HG03558 (cell line): ENCODE measurements around the gene HTT.

Source experiments
- ATAC-seq: cut with Tn5 transposase; IDR thresholded peaks from one replicate; pipeline ENCODE4 v1.9.1; 2021; ENCODE audit warnings: moderate number of reproducible peaks; ENCODE audit not compliant: unreplicated experiment; ENCODE audit errors: extremely low read depth

Gene HTT

DNA sequence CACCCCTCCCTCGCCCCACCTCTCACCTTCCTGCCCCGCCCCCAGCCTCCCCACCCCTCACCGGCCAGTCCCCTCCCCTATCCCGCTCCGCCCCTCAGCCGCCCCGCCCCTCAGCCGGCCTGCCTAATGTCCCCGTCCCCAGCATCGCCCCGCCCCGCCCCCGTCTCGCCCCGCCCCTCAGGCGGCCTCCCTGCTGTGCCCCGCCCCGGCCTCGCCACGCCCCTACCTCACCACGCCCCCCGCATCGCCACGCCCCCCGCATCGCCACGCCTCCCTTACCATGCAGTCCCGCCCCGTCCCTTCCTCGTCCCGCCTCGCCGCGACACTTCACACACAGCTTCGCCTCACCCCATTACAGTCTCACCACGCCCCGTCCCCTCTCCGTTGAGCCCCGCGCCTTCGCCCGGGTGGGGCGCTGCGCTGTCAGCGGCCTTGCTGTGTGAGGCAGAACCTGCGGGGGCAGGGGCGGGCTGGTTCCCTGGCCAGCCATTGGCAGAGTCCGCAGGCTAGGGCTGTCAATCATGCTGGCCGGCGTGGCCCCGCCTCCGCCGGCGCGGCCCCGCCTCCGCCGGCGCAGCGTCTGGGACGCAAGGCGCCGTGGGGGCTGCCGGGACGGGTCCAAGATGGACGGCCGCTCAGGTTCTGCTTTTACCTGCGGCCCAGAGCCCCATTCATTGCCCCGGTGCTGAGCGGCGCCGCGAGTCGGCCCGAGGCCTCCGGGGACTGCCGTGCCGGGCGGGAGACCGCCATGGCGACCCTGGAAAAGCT, at the start of gene HTT, which contains the start of gene HTT-AS:
TSS of gene HTT (plus strand) at position 604 of the 768 bp plus-strand sequence. CDS start at position 749, 145 bp downstream.
TSS of gene HTT-AS (minus strand) at position 461 of the 768 bp plus-strand sequence.
- peak; percentile 60 for ATAC-seq

DNA sequence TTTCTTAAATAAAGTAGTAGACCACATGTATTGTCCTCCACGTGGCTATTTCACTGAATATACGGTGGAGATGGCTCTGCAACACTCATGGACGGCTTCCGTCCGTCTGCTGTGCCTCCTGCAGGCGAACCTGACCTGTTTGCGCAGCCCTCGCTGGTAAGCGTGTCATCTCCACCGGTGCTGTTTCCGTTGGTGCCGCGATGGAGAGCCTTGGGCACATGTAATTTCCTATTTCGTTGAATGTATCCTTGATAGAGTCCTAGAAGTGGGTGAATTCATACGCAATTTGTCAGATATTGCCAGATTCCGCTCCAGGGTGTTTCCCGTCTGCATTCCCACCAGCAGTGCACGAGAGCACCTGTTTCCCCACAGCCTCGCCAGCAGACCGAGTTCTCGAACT, 48.6 kb upstream of the HTT start:
- no peak for ATAC-seq

DNA sequence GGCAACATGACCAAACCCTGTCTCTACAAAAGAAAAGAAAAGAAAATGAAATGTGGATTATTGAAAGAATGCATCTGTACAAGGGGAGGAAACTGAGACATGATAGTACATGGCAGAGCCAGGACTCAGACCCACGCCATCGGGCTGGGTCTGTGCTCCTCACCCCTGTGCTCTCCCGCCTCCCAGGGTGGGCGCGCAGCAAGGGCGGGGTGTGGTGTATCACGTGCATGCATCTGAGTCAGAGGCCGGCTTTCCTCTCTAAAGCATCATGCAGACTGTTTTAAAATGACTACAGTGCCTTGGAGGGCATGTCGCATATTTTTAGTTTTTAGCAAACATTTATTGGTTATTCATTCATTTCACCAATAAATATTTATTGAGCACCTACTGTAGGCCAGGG, 47.9 kb upstream of the HTT start:
- no peak for ATAC-seq

DNA sequence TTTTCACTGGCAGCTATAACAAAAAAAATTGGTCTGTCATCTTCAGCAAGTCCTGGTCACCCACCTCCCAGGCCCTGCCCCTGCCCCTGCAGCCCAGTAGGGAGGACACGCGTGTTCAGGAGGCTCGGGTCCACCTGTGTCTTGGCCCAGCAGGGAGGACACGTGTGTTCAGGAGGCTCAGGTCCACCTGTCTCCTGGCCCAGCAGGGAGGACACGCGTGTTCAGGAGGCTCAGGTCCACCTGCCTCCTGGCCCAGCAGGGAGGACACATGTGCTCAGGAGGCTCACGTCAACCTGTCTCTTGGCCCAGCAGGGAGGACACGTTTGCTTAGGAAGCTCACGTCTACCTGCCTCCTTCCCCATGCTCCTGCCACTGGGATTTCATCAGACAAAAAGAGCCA, 45.0 kb upstream of the HTT start:
- ATAC-seq = no peak

DNA sequence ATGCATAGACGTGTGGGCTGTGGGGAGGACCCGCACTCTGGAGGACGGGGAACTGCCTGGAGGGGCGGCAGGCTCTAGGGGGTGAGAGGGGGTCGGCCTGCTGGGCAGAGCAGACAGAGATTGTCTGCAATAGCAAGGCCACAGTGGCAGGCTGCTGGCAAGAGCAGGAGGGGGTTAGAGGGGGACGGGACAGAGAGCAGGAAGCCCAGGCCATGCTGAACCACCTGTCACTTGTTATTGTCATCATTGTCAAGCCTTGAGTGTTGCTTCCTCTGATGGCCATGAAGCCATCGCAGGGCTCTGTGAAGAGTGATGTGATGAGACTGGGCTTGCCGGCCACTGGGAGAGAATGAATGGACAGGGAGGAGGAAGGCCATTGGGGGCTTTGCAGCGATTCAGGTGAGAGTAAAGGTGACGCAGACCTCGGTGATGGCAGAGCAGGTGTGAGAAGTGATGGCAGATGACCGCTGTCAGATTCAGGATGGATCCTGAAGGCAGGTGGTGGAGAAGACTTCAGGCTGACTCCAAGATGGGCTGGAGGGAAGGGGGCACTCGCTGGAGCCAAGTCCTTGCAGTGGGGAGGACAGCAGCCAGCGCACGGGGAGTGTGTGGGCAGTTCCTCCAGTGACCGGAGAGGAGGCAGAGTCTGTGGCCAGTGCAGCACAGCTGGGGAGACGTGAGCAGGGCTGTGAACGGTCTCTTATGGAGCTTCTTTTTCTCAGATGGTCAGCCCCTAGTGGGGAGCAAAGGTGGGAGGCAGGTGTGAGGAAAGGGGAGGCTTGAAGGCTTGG, 43.7 kb upstream of the HTT start:
- no peak for ATAC-seq

DNA sequence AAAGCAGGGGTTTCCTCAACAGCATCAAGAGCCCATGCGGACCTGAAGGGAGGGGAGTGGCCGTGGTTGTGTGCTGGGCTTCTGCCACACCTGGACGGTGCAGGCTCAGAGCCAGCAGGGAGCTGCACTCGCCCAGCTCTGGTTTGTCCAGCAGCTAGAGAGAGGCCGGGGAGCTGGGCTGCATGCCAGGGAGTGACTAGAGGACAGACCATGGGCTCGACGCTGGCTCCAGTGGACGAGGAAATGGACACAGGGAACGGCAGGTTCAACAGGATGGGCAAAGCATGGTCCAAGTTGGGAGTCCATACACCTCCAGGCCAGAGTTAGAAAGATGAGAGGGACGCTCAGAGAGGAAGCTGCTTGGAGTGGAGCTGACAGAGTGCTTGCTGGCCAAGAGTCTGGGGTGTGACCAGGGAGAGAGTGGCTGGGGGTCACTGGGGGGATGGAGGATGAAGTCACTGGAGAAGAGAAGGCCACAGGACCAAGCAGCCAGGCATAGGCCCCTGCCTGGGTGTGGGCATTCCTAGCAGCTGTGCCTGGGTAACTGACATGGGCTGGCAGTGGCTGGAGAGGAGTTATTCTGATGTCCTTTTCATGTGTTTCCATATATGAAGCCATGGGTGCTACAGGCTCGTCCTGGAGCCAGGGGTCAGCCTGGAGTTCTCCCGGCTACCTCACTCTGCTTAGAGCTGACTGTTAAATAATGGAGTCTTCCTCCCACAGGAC, 43.0 kb upstream of the HTT start:
- ATAC-seq = no peak

DNA sequence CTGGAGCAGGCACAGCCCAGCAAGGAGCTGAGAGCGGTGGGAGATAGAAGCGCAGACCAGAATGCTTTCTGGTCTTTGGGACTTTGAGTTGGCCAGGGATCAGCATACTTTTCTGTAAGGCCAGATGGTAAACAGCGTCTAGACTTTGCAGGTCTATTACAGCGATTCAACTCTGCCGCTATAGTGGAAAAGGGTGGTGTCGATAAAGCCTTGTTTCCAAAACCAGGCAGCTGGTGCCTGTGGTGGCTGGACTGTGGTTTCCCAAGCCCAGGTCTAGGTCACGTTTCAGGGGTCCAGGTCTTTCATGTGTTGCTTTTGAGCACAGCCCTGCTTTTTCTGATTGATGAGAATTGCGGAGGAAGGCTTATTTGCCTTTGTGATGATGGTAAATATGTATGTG, 40.2 kb upstream of the HTT start:
- no peak for ATAC-seq

DNA sequence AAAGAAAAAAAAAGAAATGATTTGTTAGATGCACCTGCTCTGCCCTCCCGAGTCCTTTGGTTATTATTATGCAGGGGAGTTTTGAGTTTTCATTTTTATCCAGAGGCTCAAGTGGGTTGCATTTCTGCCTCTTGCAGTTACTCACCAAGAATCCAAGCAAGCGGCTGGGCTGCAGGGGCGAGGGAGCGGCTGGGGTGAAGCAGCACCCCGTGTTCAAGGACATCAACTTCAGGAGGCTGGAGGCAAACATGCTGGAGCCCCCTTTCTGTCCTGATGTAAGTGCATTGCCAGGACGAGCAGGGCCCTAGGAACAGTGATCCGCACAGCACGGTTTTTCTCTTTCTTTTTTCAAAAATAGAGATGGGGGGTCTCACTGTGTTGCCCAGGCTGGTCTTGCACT, 39.2 kb upstream of the HTT start:
- no peak for ATAC-seq

DNA sequence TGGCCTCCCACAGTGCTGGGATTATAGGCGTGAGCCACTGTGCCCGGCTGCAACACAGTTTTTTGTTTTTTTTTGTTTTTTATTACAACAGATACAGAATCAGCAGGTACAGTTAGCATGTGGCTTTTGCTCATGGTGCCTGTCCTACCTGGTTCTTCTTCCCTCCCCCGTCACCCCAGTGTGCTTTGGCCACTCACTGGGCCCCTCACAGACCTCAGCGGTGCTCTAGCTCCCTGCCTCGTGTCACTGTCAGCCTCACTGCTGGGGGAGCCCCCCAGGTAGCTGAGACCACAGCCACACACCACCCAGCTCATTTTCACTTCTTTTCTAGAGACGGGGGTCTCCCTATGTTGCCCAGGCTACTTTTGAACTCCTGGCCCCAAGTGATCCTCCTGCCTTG, 38.8 kb upstream of the HTT start:
- ATAC-seq = no peak

DNA sequence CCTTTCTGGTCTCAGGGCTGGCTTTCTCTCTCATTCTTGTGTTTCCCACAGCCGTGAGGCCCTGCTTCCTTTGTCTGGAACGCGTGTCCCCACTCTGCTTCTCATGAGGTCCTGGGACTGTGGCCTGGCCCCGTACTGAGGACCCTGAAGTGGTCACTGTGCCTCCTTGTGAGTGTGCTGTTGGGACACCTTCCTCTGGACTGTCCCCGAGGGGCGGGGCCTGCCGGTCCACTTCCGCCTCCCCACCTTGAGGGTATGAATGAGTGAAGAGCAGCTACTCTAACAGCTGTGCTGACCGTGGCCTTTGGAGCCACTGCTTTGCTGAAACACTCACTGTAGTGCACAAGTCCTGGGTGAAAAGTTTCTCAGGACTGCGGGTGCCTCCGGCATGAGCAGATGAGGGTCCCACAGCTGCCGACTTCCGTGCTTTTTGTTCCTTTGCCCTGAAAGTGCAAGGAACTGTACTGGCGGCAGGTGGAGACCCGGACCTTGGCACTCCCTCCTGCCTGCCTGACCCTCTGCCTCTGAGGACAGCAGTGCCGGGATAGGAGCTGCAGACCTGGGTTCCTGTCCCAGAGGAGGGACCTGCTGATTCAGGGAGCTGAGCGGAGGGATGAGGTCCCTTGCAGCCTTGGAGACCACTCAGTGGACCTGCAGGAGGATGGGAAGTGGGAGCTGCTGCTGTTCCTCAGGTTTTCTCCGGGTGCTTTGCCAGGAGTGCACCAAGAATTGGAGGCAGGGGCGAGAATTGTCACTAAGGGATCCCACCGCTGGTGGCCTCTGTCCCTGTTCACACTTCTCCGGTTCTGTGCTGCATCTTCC, 38.1 kb upstream of the HTT start:
- ATAC-seq = no peak

DNA sequence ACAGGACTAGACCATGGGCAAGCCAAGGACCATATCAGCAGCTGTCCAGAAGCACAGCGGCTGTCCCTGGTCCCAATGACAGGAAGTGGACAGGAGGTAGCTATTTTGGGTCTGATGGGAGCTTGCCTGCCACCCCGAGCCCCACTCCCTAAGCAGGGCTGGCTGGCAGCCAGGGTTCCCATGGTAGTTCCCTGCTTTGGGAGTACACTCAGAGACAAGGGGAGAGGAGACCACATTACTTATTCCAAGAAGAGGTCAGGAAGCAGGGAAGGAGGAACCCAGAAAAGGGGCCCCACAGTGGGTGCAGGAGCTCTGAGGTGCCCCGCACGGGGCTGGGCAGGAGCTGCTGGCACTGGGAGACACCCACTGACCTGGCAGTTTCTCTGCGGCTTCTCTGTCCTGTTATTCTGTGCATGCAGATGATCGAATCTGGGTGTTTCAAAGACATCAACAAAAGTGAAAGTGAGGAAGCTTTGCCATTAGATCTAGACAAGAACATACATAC, 36.5 kb upstream of the HTT start:
- ATAC-seq = no peak

DNA sequence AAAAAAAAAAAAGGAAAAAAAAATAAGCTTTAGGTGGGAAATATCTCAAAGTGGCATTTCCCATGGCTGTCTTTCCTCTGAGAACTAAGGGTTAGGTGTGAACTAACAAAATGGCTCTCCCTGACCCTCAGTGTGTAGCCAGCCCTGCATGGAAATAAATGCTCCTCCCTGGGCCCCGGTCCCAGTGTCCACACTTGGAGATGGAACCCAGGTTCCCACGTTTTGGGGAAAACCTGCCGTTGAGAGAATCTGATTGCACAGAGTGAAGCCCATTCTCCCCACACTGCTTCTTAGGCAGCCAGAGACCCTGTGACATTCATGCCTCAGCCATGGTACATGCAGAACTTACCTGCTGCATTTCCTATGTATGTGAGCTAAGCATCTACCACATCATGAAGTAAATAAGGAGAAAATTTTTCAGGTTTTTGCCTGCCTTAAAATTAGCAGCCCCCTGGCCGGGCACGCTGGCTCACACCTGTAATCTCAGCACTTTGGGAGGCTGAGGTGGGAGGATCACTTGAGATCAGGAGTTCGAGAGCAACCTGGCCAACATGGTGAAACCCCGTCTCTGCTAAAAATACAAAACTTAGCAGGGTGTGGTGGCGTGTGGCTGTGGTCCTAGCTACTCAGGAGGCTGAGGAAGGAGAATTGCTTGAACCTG, 34.6 kb upstream of the HTT start:
- no peak for ATAC-seq

DNA sequence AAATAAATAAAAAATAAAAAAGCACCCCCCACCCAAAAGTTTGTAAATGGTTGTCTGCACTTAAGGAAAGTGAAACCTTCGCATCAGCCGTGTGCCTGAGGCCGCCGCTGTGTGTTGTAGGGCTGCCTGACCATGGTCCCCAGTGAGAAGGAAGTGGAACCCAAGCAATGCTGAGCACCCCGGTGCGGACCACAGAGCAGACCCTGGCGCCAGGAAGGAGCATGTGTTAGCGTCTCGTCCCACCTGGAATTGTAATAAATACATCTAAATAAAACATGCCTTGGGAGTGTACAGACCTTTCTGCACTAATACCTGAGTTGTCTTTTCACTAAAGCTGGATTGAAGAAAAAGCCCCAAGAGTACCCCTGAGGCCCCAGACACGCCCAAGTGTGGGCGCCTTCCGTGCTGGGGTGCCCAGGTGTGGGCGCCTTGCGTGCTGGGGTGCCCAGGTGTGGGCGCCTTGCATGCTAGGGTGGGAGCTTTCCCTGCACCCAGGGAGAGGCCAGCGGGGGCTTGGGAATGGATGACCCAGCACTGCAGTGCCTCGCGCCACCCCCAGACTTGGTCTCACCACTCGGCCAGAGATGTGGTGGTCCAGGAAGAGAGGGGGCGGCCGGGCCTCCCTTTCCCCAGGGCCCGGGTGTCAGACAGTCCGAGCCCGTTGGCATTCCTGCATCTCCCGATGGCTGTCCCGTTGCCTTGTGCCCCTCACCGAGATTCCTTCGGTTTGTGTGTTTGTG, 33.9 kb upstream of the HTT start:
- no peak for ATAC-seq

DNA sequence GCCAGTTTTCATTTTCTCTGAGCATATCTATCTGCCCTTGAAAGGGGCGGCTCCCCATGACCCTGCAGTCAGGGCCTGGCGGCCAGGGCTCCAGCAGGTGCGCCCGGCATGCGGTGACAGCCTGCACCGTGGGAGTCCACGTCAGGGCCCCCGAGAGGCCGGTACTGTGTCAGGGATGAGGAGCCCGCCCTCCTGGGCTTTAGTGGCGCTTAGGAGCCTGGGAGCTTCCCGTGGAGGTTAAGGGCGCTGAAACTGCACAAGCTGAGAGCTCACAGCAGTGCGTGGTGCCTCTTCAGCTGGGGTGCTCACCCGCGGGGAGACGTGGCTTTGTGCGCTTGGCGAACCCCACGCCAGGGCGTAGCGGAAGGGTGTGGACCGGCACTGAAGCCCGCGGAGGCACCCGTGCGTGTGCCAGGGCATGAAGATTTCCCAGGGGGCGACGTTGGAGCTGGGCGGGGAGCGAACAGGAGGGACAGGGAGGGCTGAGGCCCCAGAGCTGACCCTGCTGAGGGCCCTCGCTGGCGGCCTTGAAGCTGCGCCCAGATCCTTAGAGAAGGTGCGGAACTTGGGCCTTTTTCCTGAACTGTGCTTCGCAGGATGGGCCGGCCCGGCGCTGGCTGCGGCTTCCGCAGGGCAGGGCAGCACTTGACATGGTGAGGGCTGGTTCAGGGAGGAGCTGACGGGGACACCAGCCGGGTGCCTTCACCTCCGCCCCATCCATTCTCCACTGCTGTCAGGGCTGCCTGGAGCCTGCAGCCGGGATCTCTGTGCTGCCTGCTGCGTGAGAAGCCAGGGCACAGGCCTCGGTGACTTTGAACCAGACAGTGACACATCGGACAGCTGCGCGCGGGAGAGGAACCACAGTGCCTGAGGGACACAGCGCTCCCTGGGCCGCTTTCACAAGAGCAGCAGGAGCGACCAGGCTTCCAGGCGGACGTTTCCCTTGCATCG, 33.0 kb upstream of the HTT start:
- no peak for ATAC-seq

DNA sequence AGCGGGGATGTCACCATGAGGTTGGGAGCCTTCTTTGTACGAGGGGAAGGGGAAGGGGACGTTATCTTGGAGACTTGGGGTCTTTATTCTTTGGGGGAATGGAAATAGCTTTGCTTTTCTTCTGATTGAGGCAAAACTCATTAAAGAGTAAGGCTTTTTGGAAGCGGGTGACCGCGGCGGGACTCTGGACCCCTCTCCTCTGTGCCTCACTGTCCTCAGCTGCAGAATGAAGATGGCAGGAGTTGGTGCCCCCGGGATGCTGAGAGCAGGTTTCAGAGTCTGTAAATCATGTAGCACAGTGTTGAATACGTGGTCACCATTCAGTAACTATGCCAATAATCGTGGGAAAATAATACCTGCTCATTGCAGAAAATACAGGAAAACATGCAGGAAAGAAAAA, 32.3 kb upstream of the HTT start:
- no peak for ATAC-seq

DNA sequence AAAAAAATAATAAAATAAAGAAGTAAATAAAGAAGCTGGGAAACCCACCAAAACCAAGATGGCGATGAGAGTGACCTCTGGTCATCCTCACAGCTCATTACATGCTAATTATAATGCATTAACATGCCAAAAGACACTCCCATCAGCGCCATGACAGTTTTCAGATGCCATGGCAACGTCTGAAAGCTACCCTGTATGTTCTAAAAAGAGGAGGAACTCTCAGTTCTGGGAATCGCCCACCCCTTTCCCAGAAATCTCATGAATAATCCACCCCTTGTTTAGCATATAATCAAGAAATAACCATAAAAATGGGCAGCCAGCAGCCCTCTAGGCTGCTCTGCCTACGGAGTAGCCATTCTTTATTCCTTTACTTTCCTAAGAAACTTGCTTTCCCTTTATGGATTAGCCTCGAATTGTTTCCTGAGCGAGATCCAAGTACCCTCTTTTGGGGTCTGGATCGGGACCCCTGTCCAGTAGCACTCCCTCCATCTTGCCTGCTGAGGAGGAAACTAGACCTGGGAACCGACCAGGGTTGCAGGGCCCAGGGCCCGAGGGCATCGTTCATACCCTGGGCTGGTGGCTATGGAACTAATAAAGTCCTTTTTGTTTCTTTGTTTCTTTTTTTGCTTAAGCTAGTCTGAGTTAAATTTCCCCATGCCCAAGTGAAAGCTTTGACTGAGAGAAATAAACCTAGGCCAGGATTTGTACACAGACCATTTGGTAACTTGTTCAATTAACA, 31.0 kb upstream of the HTT start:
- ATAC-seq = no peak
